Keratinocyte (primary cell): ENCODE measurements around the gene GALNT9.

Source experiments
- CTCF ChIP-seq, 3 experiments: IDR thresholded peaks in 1 of 3; conservative IDR thresholded peaks in 1 of 3; optimal IDR thresholded peaks in 1 of 3; 2 replicates in 2 of 3; 3 replicates in 1 of 3; pipeline versions ENCODE3 to v1.5.1; 2011; ENCODE audit warnings: low read length in 3 of 3, mild to moderate bottlenecking in 3 of 3, moderate library complexity in 2 of 3, control low read depth in 1 of 3, inconsistent platforms in 1 of 3; ENCODE audit not compliant: insufficient read depth in 2 of 3; ENCODE audit errors: extremely low read depth in 1 of 3
- EZH2 ChIP-seq: IDR thresholded peaks from one replicate; pipeline ENCODE4 v1.6.1; 2012; ENCODE audit warnings: inconsistent platforms, mild to moderate bottlenecking, low read length, moderate library complexity

DNA sequence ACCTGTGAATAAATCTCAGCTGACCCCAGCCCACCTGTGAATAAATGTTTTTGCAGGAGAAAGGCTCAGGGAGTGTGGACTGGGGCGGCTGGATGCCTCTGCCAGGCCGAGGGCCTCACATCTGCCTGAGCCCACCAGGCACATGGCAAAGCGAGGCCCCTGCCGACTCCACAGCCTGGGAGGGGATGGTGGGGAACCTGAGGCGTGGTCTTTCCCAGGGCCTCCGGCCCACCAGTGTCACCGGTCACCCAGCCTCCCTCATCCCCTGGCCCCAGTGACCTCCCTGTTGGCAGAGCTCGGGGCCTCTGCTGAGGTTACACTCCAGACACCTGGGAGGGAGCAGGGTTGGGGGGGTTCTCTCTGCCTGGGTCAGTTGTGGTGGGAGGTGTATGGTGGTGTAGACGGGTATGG, 177.0 kb downstream of the GALNT9 start:
- TF ChIP-seq EZH2 = no peak
- no peak for TF ChIP-seq CTCF (optimal IDR thresholded peaks at IDR 0.05 in 1 of 3, IDR thresholded peaks at IDR 0.05 in 1 of 3, conservative IDR thresholded peaks at IDR 0.05 in 1 of 3; ENCODE audit: extremely low read depth in 1 of 3, insufficient read depth in 2 of 3, low read length in 3 of 3)
